HEK293T (cell line): ENCODE measurements around the gene AK5.

Source experiments
- CTCF ChIA-PET: fragments of 350-600 bp; formaldehyde crosslinking; extraction: SDS; loops from one replicate; lab custom pipeline; 2021; ENCODE audit warnings: antibody characterized with exemption, inconsistent platforms; lab: Yijun Ruan, JAX
- POLR2A ChIA-PET: fragments of 350-600 bp; formaldehyde crosslinking; extraction: SDS; loops from one replicate; lab custom pipeline; 2020; ENCODE audit warnings: antibody characterized with exemption, inconsistent platforms; lab: Yijun Ruan, JAX
- DNase-seq: peaks from one replicate; pipeline ENCODE4 v3.0.0; 2012; ENCODE audit warnings: mixed read lengths; ENCODE audit errors: extremely low spot score
- ARNT ChIP-seq: fragments of 450-650 bp; IDR thresholded peaks from 2 replicates; pipeline ENCODE4 v1.6.1; 2017; ENCODE audit warnings: mild to moderate bottlenecking
- BHLHE40 ChIP-seq: fragments of 450-650 bp; IDR thresholded peaks from 2 replicates; pipeline ENCODE4 v1.6.1; 2016; ENCODE audit warnings: mild to moderate bottlenecking, moderate library complexity, borderline replicate concordance
- CTBP1 ChIP-seq: fragments of 450-650 bp; IDR thresholded peaks from 2 replicates; pipeline ENCODE4 v1.6.1; 2016; ENCODE audit warnings: borderline replicate concordance
- ELF4 ChIP-seq: fragments of 450-650 bp; IDR thresholded peaks from 2 replicates; pipeline ENCODE4 v1.6.1; 2017; ENCODE audit warnings: antibody characterized with exemption
- FOXA1 ChIP-seq: fragments of 450-650 bp; IDR thresholded peaks from 2 replicates; pipeline ENCODE4 v1.6.1; 2016; ENCODE audit warnings: mild to moderate bottlenecking
- FOXK2 ChIP-seq: fragments of 450-650 bp; IDR thresholded peaks from 2 replicates; pipeline ENCODE4 v1.6.1; 2016; ENCODE audit warnings: mild to moderate bottlenecking
- FOXM1 ChIP-seq: fragments of 450-650 bp; IDR thresholded peaks from 2 replicates; pipeline ENCODE4 v1.6.1; 2017; ENCODE audit warnings: mild to moderate bottlenecking, borderline replicate concordance
- HDGF ChIP-seq: fragments of 450-650 bp; IDR thresholded peaks from 2 replicates; pipeline ENCODE4 v1.6.1; 2017; ENCODE audit warnings: antibody characterized with exemption, borderline replicate concordance
- L3MBTL2 ChIP-seq: fragments of 450-650 bp; conservative IDR thresholded peaks from 2 replicates; pipeline ENCODE4 v1.6.1; 2016; ENCODE audit warnings: mild to moderate bottlenecking
- LEF1 ChIP-seq: fragments of 450-650 bp; IDR thresholded peaks from 2 replicates; pipeline ENCODE4 v1.6.1; 2017; ENCODE audit warnings: mild to moderate bottlenecking, borderline replicate concordance
- NFRKB ChIP-seq: fragments of 450-650 bp; IDR thresholded peaks from 2 replicates; pipeline ENCODE4 v1.6.1; 2016; ENCODE audit warnings: mild to moderate bottlenecking, moderate library complexity
- SP1 ChIP-seq: fragments of 450-650 bp; IDR thresholded peaks from 2 replicates; pipeline ENCODE4 v1.6.1; 2017
- SUZ12 ChIP-seq: fragments of 450-650 bp; IDR thresholded peaks from 2 replicates; pipeline ENCODE4 v1.6.1; 2016; ENCODE audit warnings: mild to moderate bottlenecking
- TARDBP ChIP-seq: fragments of 450-650 bp; IDR thresholded peaks from 2 replicates; pipeline ENCODE4 v1.6.1; 2016
- ZNF384 ChIP-seq: fragments of 450-650 bp; IDR thresholded peaks from 2 replicates; pipeline ENCODE4 v1.6.1; 2016
- TF ChIP-seq, protein P1 (sequence below): fragments of 450-650 bp; IDR thresholded peaks from 2 replicates; pipeline ENCODE4 v1.6.1; 2016

The AK5 gene

GRCh38 chr1:77421504-77422233, 139.8 kb downstream of the AK5 start:
- ChIA-PET POLR2A (interaction anchor here (1.2 kb wide), 1 partner anchor 9 kb away, joined by 3 read pairs; no protein-coding TSS in a partner anchor), CTCF (no interaction called here)
- no peak for DNase-seq
- TF ChIP-seq FOXK2 (no peak), FOXA1 (no peak), ARNT (no peak), SUZ12 (no peak), HDGF (no peak)
- TF ChIP-seq, protein P1, sequence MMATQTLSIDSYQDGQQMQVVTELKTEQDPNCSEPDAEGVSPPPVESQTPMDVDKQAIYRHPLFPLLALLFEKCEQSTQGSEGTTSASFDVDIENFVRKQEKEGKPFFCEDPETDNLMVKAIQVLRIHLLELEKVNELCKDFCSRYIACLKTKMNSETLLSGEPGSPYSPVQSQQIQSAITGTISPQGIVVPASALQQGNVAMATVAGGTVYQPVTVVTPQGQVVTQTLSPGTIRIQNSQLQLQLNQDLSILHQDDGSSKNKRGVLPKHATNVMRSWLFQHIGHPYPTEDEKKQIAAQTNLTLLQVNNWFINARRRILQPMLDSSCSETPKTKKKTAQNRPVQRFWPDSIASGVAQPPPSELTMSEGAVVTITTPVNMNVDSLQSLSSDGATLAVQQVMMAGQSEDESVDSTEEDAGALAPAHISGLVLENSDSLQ: no peak

- no peak for DNase-seq
- TF ChIP-seq FOXM1 (no peak), SUZ12 (no peak), ARNT (no peak), BHLHE40 (no peak), CTBP1 (no peak), LEF1 (no peak), FOXK2 (no peak), ELF4 (no peak), FOXA1 (no peak), L3MBTL2 (no peak), ZNF384 (no peak), TARDBP (no peak), NFRKB (no peak), SP1 (no peak), HDGF (no peak)
- TF ChIP-seq, protein P1: no peak
- ChIA-PET POLR2A (no interaction called here), CTCF (no interaction called here)
Measured at GRCh38 chr1:77424236-77424635, 142.4 kb downstream of the AK5 start.

GRCh38 chr1:77428068-77428467, 146.2 kb downstream of the AK5 start:
- DNase-seq: no peak
- POLR2A ChIA-PET: no interaction called here
- TF ChIP-seq FOXK2 (no peak), HDGF (no peak), SUZ12 (no peak), LEF1 (no peak), ARNT (no peak), CTBP1 (no peak)
- TF ChIP-seq, protein P1: no peak
- CTCF ChIA-PET: interaction anchor here (0.7 kb wide), 1 partner anchor 613 kb away, joined by 4 read pairs; no protein-coding TSS in a partner anchor

GRCh38 chr1:77430966-77431690, 149.3 kb downstream of the AK5 start:
- DNase-seq: no peak
- ChIA-PET CTCF (no interaction called here), POLR2A (no interaction called here)
- no peak for TF ChIP-seq SUZ12
- no peak for TF ChIP-seq SP1
- no peak for TF ChIP-seq BHLHE40
- TF ChIP-seq TARDBP: no peak
- TF ChIP-seq FOXA1: no peak
- no peak for TF ChIP-seq NFRKB
- no peak for TF ChIP-seq CTBP1
- TF ChIP-seq L3MBTL2: no peak
- TF ChIP-seq HDGF: no peak
- TF ChIP-seq FOXM1: no peak
- TF ChIP-seq, protein P1: no peak
- no peak for TF ChIP-seq ZNF384
- TF ChIP-seq ELF4: no peak
- no peak for TF ChIP-seq LEF1
- TF ChIP-seq ARNT: no peak
- TF ChIP-seq FOXK2: no peak

DNA sequence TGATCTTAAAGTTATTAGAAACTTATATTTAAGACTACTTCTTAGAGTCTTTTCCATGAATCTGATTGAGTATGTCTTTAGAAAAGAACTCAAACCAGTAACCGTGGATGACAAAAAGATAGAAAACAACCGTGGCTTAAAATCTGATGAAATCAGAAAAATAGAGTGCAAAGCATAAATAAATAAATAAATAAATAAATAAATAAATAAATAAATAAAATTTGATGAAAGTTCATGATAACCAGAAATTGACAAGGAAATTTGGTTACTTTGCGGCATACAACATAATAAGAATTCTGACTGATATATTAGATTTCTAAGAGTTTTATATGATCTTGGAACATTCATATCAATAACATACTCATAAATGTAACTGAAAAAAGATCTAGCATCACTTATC, 152.1 kb downstream of the AK5 start:
- ChIA-PET POLR2A (no interaction called here), CTCF (no interaction called here)
- no peak for TF ChIP-seq NFRKB
- TF ChIP-seq CTBP1: no peak
- TF ChIP-seq FOXK2: no peak
- TF ChIP-seq SP1: no peak
- no peak for TF ChIP-seq ARNT
- no peak for TF ChIP-seq BHLHE40
- no peak for TF ChIP-seq ZNF384
- DNase-seq: no peak
